Measurements from ENCODE around the gene ABI2.

The ABI2 gene

DNA sequence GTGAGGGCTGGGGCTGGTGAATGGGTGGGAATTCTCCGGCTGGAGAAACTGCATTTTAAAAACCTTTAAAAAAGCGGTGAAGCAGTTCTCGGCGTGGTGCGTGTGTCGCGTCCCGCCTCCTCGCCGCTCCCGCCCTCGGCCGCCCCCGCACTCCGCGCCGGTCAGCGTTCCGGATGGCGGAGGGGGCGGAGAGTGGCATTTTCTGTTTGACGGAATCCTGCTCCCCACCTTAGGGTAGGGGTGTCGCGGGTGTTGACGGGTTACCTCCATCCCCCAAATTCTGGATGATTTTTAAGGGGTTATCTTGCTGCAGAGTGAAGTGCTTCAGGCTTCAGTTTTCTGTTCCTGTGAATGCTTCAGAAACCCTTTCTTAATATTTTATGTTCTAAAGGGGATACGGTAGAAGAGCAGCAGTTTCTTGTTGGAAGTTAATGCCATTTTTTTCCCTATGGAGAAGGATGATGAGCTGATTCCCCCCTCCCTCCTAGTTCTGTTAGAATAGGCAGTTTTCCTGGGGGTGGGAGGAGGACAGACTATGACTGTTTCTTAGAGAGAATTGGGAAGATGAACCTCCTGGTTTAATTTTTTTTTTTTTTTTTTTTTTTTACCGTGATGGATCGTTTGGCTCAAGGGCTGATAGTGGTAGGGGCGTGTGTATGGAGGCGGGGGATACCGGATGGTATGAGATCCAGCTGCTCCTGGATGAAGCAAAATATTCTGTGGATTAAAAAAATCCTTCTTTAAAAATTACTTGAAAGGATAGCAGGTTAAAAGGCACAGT lies 756 bp downstream of the ABI2 start:
- peak overlapping the region; percentile 87 for H3K4me2 ChIP-seq (ENCODE audit: low read depth, low read length, poor library complexity, severe bottlenecking)
- TF ChIP-seq, protein P1, sequence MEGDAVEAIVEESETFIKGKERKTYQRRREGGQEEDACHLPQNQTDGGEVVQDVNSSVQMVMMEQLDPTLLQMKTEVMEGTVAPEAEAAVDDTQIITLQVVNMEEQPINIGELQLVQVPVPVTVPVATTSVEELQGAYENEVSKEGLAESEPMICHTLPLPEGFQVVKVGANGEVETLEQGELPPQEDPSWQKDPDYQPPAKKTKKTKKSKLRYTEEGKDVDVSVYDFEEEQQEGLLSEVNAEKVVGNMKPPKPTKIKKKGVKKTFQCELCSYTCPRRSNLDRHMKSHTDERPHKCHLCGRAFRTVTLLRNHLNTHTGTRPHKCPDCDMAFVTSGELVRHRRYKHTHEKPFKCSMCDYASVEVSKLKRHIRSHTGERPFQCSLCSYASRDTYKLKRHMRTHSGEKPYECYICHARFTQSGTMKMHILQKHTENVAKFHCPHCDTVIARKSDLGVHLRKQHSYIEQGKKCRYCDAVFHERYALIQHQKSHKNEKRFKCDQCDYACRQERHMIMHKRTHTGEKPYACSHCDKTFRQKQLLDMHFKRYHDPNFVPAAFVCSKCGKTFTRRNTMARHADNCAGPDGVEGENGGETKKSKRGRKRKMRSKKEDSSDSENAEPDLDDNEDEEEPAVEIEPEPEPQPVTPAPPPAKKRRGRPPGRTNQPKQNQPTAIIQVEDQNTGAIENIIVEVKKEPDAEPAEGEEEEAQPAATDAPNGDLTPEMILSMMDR (conservative IDR thresholded peaks at IDR 0.05; ENCODE audit: low read length): no peak
- no peak for TF ChIP-seq EZH2phosphoT487 (IDR thresholded peaks at IDR 0.05; ENCODE audit: borderline replicate concordance)
- H3F3A ChIP-seq (ENCODE audit: low read depth): peaks cover 3% of the 10 kb centered on the region
- no peaks in the 10 kb centered on the region for H3K9me3 ChIP-seq (ENCODE audit: insufficient read depth, low read depth, low read length)
- H3K9ac ChIP-seq (ENCODE audit: low read depth, low read length, poor library complexity, severe bottlenecking): peak overlapping the region; percentile 87
- H3K4me1 ChIP-seq (ENCODE audit: insufficient read depth, low read length, poor library complexity, severe bottlenecking): peaks cover 27% of the 10 kb centered on the region
- H3K36me3 ChIP-seq (ENCODE audit: insufficient read depth, low read length): no peaks in the 10 kb centered on the region
- peak overlapping the region; percentile 87 for H3K4me3 ChIP-seq (ENCODE audit: low read length, poor library complexity, severe bottlenecking)
- peak overlapping the region; percentile 94 for H2AFZ ChIP-seq (ENCODE audit: low read length)
- H3K27me3 ChIP-seq (ENCODE audit: insufficient read depth, low read length, poor library complexity, severe bottlenecking): peaks cover 5% of the 10 kb centered on the region
- peaks cover 55% of the 10 kb centered on the region for H3K79me2 ChIP-seq (ENCODE audit: insufficient read depth, low read length)
- peaks cover 32% of the 10 kb centered on the region for H4K20me1 ChIP-seq (ENCODE audit: insufficient read depth, low read length, poor library complexity, severe bottlenecking)
- no peaks in the 10 kb centered on the region for H3K9me2 ChIP-seq (replicated peaks; ENCODE audit: low read depth, low read length)

DNA sequence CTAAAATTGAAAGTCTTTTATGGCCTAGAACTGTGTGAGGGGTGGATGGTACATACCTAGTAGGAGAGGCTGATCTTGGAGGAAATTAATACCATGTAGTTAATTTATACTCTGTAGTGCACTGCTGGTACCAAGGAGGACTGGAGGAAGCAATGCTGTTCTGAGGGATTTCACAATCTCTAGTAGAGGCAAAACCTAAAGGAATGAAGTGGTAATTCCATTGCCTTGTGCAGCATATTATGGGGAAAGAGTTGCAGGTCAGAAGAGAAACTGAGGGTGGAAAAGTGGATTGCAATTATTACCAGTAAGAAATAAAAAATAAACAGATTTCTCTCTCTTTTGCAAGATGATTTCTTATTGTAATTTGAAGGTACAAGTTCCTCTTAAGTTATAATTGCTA lies 2.2 kb downstream of the ABI2 start:
- H2AFZ ChIP-seq (ENCODE audit: low read length): no peak overlapping the region
- H3K4me1 ChIP-seq (ENCODE audit: insufficient read depth, low read length, poor library complexity, severe bottlenecking): peaks cover 27% of the 10 kb centered on the region
- H3K9me3 ChIP-seq (ENCODE audit: insufficient read depth, low read depth, low read length): no peaks in the 10 kb centered on the region
- TF ChIP-seq EZH2phosphoT487 (IDR thresholded peaks at IDR 0.05; ENCODE audit: borderline replicate concordance): no peak
- TF ChIP-seq, protein P1 (conservative IDR thresholded peaks at IDR 0.05; ENCODE audit: low read length): no peak
- no peaks in the 10 kb centered on the region for H3K9me2 ChIP-seq (replicated peaks; ENCODE audit: low read depth, low read length)
- peaks cover 1% of the 10 kb centered on the region for H3F3A ChIP-seq (ENCODE audit: low read depth)
- peaks cover 64% of the 10 kb centered on the region for H3K79me2 ChIP-seq (ENCODE audit: insufficient read depth, low read length)
- peaks cover 5% of the 10 kb centered on the region for H3K27me3 ChIP-seq (ENCODE audit: insufficient read depth, low read length, poor library complexity, severe bottlenecking)
- H3K36me3 ChIP-seq (ENCODE audit: insufficient read depth, low read length): no peaks in the 10 kb centered on the region
- peak overlapping the region; percentile 87 for H3K4me2 ChIP-seq (ENCODE audit: low read depth, low read length, poor library complexity, severe bottlenecking)
- H3K9ac ChIP-seq (ENCODE audit: low read depth, low read length, poor library complexity, severe bottlenecking): peak overlapping the region; percentile 87
- peaks cover 32% of the 10 kb centered on the region for H4K20me1 ChIP-seq (ENCODE audit: insufficient read depth, low read length, poor library complexity, severe bottlenecking)
- H3K4me3 ChIP-seq (ENCODE audit: low read length, poor library complexity, severe bottlenecking): peak overlapping the region; percentile 87

DNA sequence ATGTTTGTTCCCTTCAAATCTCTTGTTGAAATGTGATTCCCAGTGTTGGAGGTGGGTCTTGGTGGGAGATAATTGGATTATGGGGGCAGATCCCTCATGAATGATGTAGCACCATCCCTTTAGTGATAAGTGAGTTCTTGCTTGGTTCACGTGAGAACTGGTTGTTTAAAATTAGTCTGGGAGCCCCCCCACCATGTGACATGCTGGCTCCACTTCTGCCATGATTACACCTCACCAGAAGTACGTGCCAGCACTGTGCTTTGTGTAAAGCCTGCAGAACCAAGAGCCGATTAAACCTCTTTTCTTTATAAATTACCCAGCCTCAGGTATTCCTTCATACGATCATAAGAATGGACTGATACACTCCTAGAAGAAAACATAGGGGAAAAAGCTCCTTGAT lies 10.1 kb downstream of the ABI2 start:
- H3K4me2 ChIP-seq (ENCODE audit: low read depth, low read length, poor library complexity, severe bottlenecking): no peak overlapping the region
- H3K4me1 ChIP-seq (ENCODE audit: insufficient read depth, low read length, poor library complexity, severe bottlenecking): peaks cover 8% of the 10 kb centered on the region
- peaks cover 70% of the 10 kb centered on the region for H3K79me2 ChIP-seq (ENCODE audit: insufficient read depth, low read length)
- no peaks in the 10 kb centered on the region for H3F3A ChIP-seq (ENCODE audit: low read depth)
- no peak for TF ChIP-seq EZH2phosphoT487 (IDR thresholded peaks at IDR 0.05; ENCODE audit: borderline replicate concordance)
- TF ChIP-seq, protein P1 (conservative IDR thresholded peaks at IDR 0.05; ENCODE audit: low read length): no peak
- 0 out of 2 replicates have a peak, but pooled peaks cover 10% of the 10 kb centered on the region for H3K36me3 ChIP-seq (ENCODE audit: insufficient read depth, low read length)
- H4K20me1 ChIP-seq (ENCODE audit: insufficient read depth, low read length, poor library complexity, severe bottlenecking): peaks cover 16% of the 10 kb centered on the region
- no peaks in the 10 kb centered on the region for H3K9me2 ChIP-seq (replicated peaks; ENCODE audit: low read depth, low read length)
- no peaks in the 10 kb centered on the region for H3K27me3 ChIP-seq (ENCODE audit: insufficient read depth, low read length, poor library complexity, severe bottlenecking)
- no peak overlapping the region for H2AFZ ChIP-seq (ENCODE audit: low read length)
- H3K9ac ChIP-seq (ENCODE audit: low read depth, low read length, poor library complexity, severe bottlenecking): no peak overlapping the region
- H3K9me3 ChIP-seq (ENCODE audit: insufficient read depth, low read depth, low read length): no peaks in the 10 kb centered on the region
- no peak overlapping the region for H3K4me3 ChIP-seq (ENCODE audit: low read length, poor library complexity, severe bottlenecking)

Data from Loucy (cell line).